ENCODE results near the gene NAPSA.

The NAPSA gene

GRCh38 chr19:50383852-50384684 lies 18.6 kb upstream of the NAPSA start, which contains the start of gene POLD1:
TSS of gene POLD1 (plus strand) at chr19:50384347. CDS start at chr19:50398852, 14,505 bp downstream.
- ATAC-seq (peak; percentile 86), DNase-seq (peak; percentile 99)

- ATAC-seq: peak; percentile 2
Measured at GRCh38 chr19:50383001-50383851, 17.8 kb upstream of the NAPSA start.

GRCh38 chr19:50381881-50382729 lies 16.7 kb upstream of the NAPSA start:
- DNase-seq (no peak), ATAC-seq (no peak)

More at GRCh38 chr19:50383001-50383851, 17.8 kb upstream of the NAPSA start:
- DNase-seq: no peak

GRCh38 chr19:50380751-50381151 lies 15.3 kb upstream of the NAPSA start:
- ATAC-seq: no peak
- DNase-seq: no peak

- ATAC-seq (no peak), DNase-seq (no peak)
Measured at GRCh38 chr19:50380137-50380536, 14.7 kb upstream of the NAPSA start.

- no peak for DNase-seq
- ATAC-seq: no peak
Measured at GRCh38 chr19:50379602-50380001, 14.2 kb upstream of the NAPSA start.

GRCh38 chr19:50378863-50379236 lies 13.4 kb upstream of the NAPSA start:
- DNase-seq (no peak), ATAC-seq (no peak)

- DNase-seq (no peak), ATAC-seq (no peak)
Measured at GRCh38 chr19:50378169-50378862, 12.9 kb upstream of the NAPSA start.

GRCh38 chr19:50377517-50377916 lies 12.1 kb upstream of the NAPSA start:
- ATAC-seq (no peak), DNase-seq (no peak)

GRCh38 chr19:50377051-50377461 lies 11.6 kb upstream of the NAPSA start:
- peak; percentile 60 for DNase-seq
- peak; percentile 16 for ATAC-seq

GRCh38 chr19:50376166-50377050 lies 11.0 kb upstream of the NAPSA start, which contains the start of gene NR1H2:
TSS of gene NR1H2 (plus strand) at chr19:50376457. CDS start at chr19:50377606, 1,149 bp downstream.
- ATAC-seq: peak; percentile 91
- peak; percentile 94 for DNase-seq

GRCh38 chr19:50371914-50372475 lies 6.6 kb upstream of the NAPSA start:
- DNase-seq: no peak

GRCh38 chr19:50368649-50369570 lies 3.5 kb upstream of the NAPSA start:
- peak; percentile 85 for DNase-seq
- peak; percentile 45 for ATAC-seq

More at GRCh38 chr19:50371914-50372475, 6.6 kb upstream of the NAPSA start:
- ATAC-seq: no peak

- DNase-seq: peak; percentile 55
- no peak for ATAC-seq
Measured at GRCh38 chr19:50362656-50363424, 2.6 kb downstream of the NAPSA start.

GRCh38 chr19:50362030-50362412 lies 3.4 kb downstream of the NAPSA start:
- ATAC-seq: no peak
- DNase-seq: no peak

- no peak for DNase-seq
- ATAC-seq: no peak
Measured at GRCh38 chr19:50361290-50362029, 4.0 kb downstream of the NAPSA start.

GRCh38 chr19:50359328-50359818 lies 6.1 kb downstream of the NAPSA start:
- DNase-seq: no peak
- no peak for ATAC-seq
